ENCODE results near the gene SCAMP2. TPM values are rescaled to one million over a fixed set of nuclear protein-coding genes. Genes with fewer than 3 reads are reported as not detected.

Gene SCAMP2
- total RNA-seq, 1 donor from 2014 or later: 56.4 TPM

DNA sequence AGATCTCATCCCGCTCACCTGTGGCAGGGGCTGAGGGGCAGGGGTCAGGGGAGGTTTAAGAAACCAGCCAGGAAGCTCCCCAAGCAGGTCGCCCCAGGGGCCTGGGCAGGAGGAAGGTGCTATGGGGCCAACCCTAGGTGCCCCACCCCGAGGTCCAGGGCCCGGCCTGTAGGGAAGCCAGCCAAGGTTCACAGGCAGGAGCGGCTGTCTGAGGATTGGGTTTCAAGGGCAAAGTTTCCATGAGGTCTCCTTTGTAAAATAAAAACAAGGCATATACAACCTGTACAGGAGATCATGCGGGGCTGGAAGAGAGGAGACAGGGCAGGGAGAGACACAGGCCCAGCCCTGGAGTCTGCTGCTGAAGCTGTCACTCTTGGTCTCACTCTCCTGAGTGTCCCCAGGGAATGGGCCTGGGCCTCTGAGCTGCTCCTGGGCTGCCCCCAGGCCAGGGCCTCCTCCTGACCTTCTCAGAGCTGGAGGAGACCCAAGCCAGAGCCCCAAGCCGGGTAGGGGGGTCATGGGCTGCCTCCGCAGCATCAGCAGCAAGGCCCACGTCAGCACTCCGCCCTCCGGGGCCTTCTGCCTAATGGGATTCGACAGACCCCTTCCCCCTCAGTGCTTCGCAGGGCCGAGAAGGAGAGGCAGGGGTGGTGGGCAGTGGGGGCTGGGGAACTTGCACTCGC is 41.2 kb downstream of the SCAMP2 start:
- H3K4me1 ChIP-seq (ENCODE audit: insufficient read depth, low read length): no peaks in the 10 kb centered on the region
- no peaks in the 10 kb centered on the region for H3K9me3 ChIP-seq (ENCODE audit: insufficient read depth, low read depth, low read length)
- no peak overlapping the region for H3K4me3 Mint-ChIP-seq (ENCODE audit: unreplicated experiment)
- no peaks in the 10 kb centered on the region for H3K9me3 Mint-ChIP-seq (ENCODE audit: unreplicated experiment)
- no peak overlapping the region for H3K4me3 ChIP-seq (ENCODE audit: insufficient read depth, low read depth, low read length)
- no peak for TF ChIP-seq EZH2 (IDR thresholded peaks at IDR 0.05; ENCODE audit: insufficient read depth, low read length)
- TF ChIP-seq, protein P1, sequence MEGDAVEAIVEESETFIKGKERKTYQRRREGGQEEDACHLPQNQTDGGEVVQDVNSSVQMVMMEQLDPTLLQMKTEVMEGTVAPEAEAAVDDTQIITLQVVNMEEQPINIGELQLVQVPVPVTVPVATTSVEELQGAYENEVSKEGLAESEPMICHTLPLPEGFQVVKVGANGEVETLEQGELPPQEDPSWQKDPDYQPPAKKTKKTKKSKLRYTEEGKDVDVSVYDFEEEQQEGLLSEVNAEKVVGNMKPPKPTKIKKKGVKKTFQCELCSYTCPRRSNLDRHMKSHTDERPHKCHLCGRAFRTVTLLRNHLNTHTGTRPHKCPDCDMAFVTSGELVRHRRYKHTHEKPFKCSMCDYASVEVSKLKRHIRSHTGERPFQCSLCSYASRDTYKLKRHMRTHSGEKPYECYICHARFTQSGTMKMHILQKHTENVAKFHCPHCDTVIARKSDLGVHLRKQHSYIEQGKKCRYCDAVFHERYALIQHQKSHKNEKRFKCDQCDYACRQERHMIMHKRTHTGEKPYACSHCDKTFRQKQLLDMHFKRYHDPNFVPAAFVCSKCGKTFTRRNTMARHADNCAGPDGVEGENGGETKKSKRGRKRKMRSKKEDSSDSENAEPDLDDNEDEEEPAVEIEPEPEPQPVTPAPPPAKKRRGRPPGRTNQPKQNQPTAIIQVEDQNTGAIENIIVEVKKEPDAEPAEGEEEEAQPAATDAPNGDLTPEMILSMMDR (IDR thresholded peaks at IDR 0.05; ENCODE audit: insufficient read depth, low read depth, low read length): no peak
- FAIRE-seq (no peak), DNase-seq (ENCODE audit: low read depth) (no peak)
- H3K4me1 Mint-ChIP-seq (ENCODE audit: low read depth, unreplicated experiment): peaks cover 2% of the 10 kb centered on the region
- no peak overlapping the region for H2AFZ ChIP-seq (ENCODE audit: low read depth, low read length)
- H3K27me3 Mint-ChIP-seq (ENCODE audit: low read depth, unreplicated experiment): peaks cover 40% of the 10 kb centered on the region
- no peak overlapping the region for H3K4me2 ChIP-seq (ENCODE audit: low read length)
- H3K36me3 Mint-ChIP-seq (ENCODE audit: low read depth, unreplicated experiment): peaks cover 8% of the 10 kb centered on the region
- H3K9ac ChIP-seq (ENCODE audit: low read length): no peak overlapping the region
- no peaks in the 10 kb centered on the region for H3K79me2 ChIP-seq (ENCODE audit: insufficient read depth, low read length)
- H3K27ac ChIP-seq (ENCODE audit: low read depth, low read length): no peak overlapping the region
- H3K27me3 ChIP-seq (ENCODE audit: insufficient read depth, low read length): peaks cover 19% of the 10 kb centered on the region
- H3K27ac Mint-ChIP-seq (ENCODE audit: unreplicated experiment): no peak overlapping the region
- peaks cover 12% of the 10 kb centered on the region for H4K20me1 ChIP-seq (ENCODE audit: insufficient read depth, low read length)
- no peaks in the 10 kb centered on the region for H3K36me3 ChIP-seq (ENCODE audit: insufficient read depth, low read length)

DNA sequence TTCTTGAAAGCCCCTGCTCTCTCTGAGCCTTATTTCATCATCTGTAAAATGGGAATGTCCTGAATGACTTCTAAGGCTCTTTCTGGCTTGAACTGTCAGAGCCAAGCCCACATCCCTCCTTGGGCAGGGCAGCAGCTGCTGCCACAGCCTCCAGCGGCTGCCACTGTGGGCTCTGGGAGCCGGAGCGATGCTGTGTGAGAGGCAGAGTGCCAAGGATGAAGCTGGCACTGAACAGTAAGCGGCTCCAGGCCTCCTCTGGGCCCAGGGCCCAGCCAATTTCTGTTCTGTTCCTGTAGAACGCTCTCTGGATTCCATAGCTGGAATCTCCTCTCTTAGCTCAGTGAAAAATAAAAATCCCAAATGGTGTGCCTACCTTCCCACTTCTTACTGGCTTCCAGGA is 42.3 kb downstream of the SCAMP2 start:
- peaks cover 12% of the 10 kb centered on the region for H4K20me1 ChIP-seq (ENCODE audit: insufficient read depth, low read length)
- no peak overlapping the region for H3K27ac Mint-ChIP-seq (ENCODE audit: unreplicated experiment)
- H3K36me3 Mint-ChIP-seq (ENCODE audit: low read depth, unreplicated experiment): peaks cover 5% of the 10 kb centered on the region
- H3K27me3 ChIP-seq (ENCODE audit: insufficient read depth, low read length): peaks cover 23% of the 10 kb centered on the region
- TF ChIP-seq, protein P1 (IDR thresholded peaks at IDR 0.05; ENCODE audit: insufficient read depth, low read depth, low read length): no peak
- TF ChIP-seq EZH2 (IDR thresholded peaks at IDR 0.05; ENCODE audit: insufficient read depth, low read length): no peak
- DNase-seq (ENCODE audit: low read depth) (no peak), FAIRE-seq (no peak)
- no peaks in the 10 kb centered on the region for H3K9me3 ChIP-seq (ENCODE audit: insufficient read depth, low read depth, low read length)
- H3K4me3 Mint-ChIP-seq (ENCODE audit: unreplicated experiment): no peak overlapping the region
- H3K79me2 ChIP-seq (ENCODE audit: insufficient read depth, low read length): no peaks in the 10 kb centered on the region
- H3K9ac ChIP-seq (ENCODE audit: low read length): no peak overlapping the region
- H3K36me3 ChIP-seq (ENCODE audit: insufficient read depth, low read length): no peaks in the 10 kb centered on the region
- no peaks in the 10 kb centered on the region for H3K4me1 ChIP-seq (ENCODE audit: insufficient read depth, low read length)
- H3K27ac ChIP-seq (ENCODE audit: low read depth, low read length): no peak overlapping the region
- H3K4me3 ChIP-seq (ENCODE audit: insufficient read depth, low read depth, low read length): no peak overlapping the region
- peaks cover 49% of the 10 kb centered on the region for H3K27me3 Mint-ChIP-seq (ENCODE audit: low read depth, unreplicated experiment)
- no peak overlapping the region for H3K4me2 ChIP-seq (ENCODE audit: low read length)
- H2AFZ ChIP-seq (ENCODE audit: low read depth, low read length): no peak overlapping the region
- H3K4me1 Mint-ChIP-seq (ENCODE audit: low read depth, unreplicated experiment): peaks cover 2% of the 10 kb centered on the region
- H3K9me3 Mint-ChIP-seq (ENCODE audit: unreplicated experiment): no peaks in the 10 kb centered on the region

DNA sequence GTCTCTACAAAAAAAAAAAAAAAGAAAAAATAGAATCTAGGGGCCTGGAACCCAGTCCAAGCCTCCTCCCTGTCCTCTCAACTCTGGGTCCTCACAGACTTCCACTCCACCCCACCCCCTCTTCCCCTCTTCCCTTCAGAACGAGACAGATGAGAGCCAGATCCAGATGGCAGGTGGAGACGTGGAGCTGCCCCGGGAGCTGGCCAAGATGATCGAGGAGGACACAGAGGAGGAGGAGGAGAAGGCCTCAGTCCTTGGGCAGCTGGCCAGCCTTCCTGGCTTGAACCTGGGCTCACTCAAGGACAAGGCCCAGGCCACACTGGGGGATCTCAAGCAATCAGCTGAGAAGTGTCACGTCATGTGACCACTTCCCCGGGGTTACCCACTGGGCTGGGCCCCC is 43.2 kb downstream of the SCAMP2 start:
- Histone ChIP-seq H3K36me3 (ENCODE audit: insufficient read depth, low read length) (no peaks in the 10 kb centered on the region), H3K9me3 (ENCODE audit: insufficient read depth, low read depth, low read length) (no peaks in the 10 kb centered on the region), H4K20me1 (ENCODE audit: insufficient read depth, low read length) (peaks cover 5% of the 10 kb centered on the region), H3K27ac (ENCODE audit: low read depth, low read length) (no peak overlapping the region), H2AFZ (ENCODE audit: low read depth, low read length) (no peak overlapping the region), H3K79me2 (ENCODE audit: insufficient read depth, low read length) (no peaks in the 10 kb centered on the region), H3K27me3 (ENCODE audit: insufficient read depth, low read length) (peaks cover 26% of the 10 kb centered on the region), H3K4me1 (ENCODE audit: insufficient read depth, low read length) (no peaks in the 10 kb centered on the region), H3K9ac (ENCODE audit: low read length) (no peak overlapping the region), H3K4me2 (ENCODE audit: low read length) (no peak overlapping the region), H3K4me3 (ENCODE audit: insufficient read depth, low read depth, low read length) (no peak overlapping the region)
- H3K4me3 Mint-ChIP-seq (ENCODE audit: unreplicated experiment): no peak overlapping the region
- H3K27ac Mint-ChIP-seq (ENCODE audit: unreplicated experiment): no peak overlapping the region
- H3K9me3 Mint-ChIP-seq (ENCODE audit: unreplicated experiment): no peaks in the 10 kb centered on the region
- peaks cover 3% of the 10 kb centered on the region for H3K36me3 Mint-ChIP-seq (ENCODE audit: low read depth, unreplicated experiment)
- no peak for FAIRE-seq
- H3K27me3 Mint-ChIP-seq (ENCODE audit: low read depth, unreplicated experiment): peaks cover 56% of the 10 kb centered on the region
- DNase-seq (ENCODE audit: low read depth): no peak
- no peak for TF ChIP-seq EZH2 (IDR thresholded peaks at IDR 0.05; ENCODE audit: insufficient read depth, low read length)
- TF ChIP-seq, protein P1 (IDR thresholded peaks at IDR 0.05; ENCODE audit: insufficient read depth, low read depth, low read length): no peak
- H3K4me1 Mint-ChIP-seq (ENCODE audit: low read depth, unreplicated experiment): peaks cover 2% of the 10 kb centered on the region

All from astrocyte (in vitro differentiated cells and primary cell).